SK-MEL-5 (cell line): Measurements from ENCODE around the gene TRIM47. TPM values are rescaled to one million over a fixed set of nuclear protein-coding genes. Genes with fewer than 3 reads are reported as not detected.
"Not testable (repeated sequence)": the region's sequence is repeated elsewhere in the genome, so short reads cannot be mapped to it uniquely, and the experiment has no call there.

Source experiments
- DNase-seq: peaks from one replicate; pipeline ENCODE4 v3.0.0-alpha.2; 2016; ENCODE audit warnings: low read depth, low spot score
- in situ Hi-C: cut with HindIII; loops from 2 replicates; pipeline ENCODE4 v1.10.0; 2016; ENCODE audit warnings: low sequenced_read_pairs, high pct_unique_total_duplicates, low pct_unique_long_range_greater_than_20kb
- total RNA-seq: library from RNA; depleted of rRNA; stranded (reverse); fragments of >200 nt; shearing (Covaris generic); gene quantifications from 2 replicates; pipeline ENCODE4 v1.2.3, GENCODE V29; 2014

TRIM47 gene
- total RNA-seq, 1 experiment from 2014 or later, result 7.3 TPM

DNA sequence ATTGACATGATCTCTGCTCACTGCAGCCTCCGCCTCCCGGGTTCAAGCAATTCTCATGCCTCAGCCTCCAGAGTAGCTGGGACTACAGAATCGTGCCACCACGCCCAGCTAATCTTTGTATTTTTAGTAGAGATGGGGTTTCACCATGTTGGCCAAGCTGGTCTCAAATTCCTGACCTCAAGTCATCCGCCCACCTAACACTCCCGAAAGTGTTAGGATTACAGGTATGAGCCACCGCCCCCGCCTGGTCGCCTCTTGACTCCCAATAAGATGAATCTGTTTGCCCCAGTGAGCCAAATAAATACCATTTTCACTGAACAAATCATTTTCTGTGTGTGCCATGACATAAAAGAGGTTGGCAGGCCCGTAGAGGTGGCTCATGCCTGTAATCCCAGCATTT, 19.0 kb downstream of the TRIM47 start:
- in situ Hi-C loops, DNase-seq: not testable (repeated sequence)

DNA sequence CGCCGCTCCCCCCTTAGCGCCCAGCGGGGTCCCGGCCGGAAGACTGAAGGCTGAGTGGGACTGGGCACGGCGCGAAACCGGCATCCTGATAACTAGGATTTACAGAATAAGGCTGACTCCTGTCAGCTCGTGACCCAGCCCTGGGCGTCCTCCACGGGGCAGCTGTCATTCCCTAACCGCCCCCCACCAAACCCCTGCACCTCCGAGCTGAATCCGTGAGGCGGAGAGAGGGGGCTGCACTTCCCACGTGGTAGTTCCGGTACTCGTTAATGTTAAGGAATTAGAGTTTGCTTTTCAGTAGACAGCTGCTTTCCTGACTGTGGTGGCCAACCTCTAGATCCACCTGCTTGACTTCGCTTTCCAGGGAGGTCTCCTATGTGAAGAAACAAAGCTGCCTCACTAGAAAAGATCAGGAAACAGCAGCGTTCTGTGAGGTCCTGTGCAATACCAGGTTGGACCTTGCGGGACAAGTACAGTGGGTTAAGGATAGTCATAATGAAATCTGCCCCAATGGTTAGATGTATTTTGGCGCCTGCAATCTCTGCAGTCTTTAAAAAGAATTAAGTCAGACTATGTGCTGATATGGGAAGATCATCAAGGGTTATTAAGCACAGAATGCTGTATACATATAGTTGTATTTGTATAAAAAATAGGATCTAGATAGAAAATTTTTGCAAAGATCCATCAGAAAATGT, 22.2 kb downstream of the TRIM47 start:
- in situ Hi-C loops, result no loop called here
- DNase-seq, result peak; percentile 64

DNA sequence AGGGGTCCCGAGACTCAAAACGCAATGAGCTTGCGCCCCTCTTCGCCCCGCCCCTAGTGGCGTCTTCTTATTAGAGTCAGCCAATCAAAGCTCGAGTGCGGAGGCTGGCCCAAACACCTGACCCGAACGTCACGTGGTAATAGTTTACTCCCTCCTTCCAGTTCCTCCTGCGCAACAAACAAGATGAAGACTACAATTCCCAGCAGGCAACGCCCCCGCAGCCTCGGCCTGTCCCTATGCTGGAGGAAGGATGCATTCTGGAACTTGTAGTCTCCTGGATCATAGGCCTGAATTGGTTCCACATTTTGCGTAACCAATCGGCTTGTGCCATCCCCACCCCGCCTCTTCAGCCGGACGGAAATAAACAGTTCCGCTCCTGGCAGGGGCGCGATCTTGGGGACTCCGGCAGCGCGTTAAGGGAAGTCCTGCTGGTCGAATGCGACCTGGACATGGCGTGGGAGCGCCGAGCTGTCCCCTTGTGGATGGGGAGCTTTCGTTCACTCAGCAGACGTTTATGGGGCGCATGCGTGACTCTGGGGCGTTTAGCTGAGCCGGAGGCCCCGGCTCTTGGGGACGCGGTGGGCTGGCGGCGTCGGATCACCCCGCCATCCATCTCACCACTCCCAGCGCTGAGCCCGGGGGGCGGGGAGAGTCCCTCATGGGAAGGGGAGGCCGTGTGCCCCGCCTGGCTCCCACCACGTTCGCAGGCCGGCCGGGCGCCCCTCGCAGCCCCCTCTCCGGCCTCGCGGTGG, 22.9 kb downstream of the TRIM47 start, which contains the start of gene WBP2:
WBP2 (minus strand) TSS at position 26 of the 752 bp plus-strand sequence. CDS start 38 bp downstream, outside the sequence.
- in situ Hi-C loops, result no loop called here
- peak; percentile 100 for DNase-seq

DNA sequence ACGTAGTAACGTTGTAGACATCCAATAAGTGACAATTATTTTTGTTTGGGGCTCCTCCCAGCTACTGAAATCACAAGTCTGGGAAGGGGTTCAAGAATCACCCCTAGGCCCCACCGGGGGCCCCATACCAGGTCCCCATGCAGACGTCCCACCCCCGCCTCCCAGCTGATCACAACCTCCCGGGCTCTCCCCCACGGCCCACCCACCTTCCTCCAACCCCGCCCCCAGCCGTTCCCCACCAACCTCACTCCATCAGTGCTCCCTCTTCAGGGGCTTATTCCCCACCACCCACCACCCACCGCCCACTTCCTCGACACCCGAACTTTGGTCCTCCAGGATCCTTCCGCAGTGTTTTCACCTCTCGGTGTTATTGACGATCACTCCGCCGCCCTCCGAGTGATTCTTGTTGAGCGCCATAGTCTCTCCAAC, 23.5 kb downstream of the TRIM47 start:
- in situ Hi-C loops, result no loop called here
- DNase-seq, result no peak

DNA sequence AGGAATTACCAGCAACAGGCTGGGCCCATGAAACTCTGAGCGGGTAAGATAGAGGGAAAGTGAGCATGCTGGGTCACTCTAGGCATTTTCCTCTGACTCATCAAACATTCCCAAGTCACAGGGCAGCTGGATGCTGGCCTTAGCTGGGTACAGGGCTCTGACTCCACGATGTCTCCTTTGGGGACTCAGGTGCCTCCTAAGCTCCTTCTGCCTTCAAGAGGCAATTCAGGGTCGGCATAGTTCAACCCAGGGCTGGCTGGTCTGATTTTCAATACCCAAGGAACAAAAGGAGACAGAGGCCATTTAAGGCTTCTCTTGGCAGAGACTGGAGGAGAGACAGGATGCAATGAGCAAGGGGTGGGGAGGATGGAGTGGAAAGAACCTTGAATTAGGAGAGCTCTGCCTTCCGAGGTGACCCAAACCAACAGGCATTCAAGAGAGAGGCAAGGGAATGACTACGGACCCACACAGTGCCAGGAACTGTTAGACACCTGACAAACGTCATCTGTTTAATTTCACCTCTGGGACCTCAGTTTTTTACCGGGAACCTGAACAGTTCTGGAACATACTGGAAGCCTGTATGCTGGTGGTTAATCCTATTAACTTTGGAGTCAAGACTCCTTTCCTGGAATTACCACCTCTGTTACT, 24.2 kb downstream of the TRIM47 start:
- in situ Hi-C loops, result no loop called here
- DNase-seq, result peak; percentile 56

DNA sequence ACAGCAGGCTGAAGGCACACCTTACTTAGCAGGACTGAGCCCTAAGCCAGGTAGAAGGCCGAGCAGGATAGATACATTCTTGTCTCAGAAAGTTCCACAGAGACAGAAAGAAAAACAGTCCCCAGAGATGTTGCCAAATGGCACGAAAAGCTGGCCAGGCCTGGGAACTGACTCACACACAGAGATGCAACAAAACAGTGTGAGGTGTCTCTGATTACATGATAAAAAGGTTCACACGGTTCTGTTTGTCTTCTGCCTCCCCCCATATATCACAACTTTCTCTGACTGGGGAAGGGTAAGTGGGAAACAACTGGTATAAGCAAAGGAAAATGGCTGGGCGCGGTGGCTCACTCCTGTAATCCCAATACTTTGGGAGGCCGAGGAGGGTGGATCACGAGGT, 24.9 kb downstream of the TRIM47 start:
- no peak for DNase-seq
- in situ Hi-C loops, result no loop called here

DNA sequence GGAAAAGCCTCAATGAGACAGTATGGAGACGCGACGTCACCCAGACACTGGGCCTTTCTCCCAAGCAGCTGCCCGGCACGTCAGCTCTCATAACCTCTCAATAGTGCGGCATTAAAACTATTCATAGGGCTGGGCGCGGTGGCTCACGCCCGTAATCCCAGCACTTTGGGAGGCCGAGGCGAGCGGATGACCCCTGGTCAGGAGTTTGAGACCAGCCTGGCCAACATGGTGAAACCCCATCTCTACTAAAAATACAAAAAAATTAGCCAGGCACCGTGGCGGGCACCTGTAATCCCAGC, 26.7 kb downstream of the TRIM47 start:
- DNase-seq, in situ Hi-C loops: not testable (repeated sequence)

DNA sequence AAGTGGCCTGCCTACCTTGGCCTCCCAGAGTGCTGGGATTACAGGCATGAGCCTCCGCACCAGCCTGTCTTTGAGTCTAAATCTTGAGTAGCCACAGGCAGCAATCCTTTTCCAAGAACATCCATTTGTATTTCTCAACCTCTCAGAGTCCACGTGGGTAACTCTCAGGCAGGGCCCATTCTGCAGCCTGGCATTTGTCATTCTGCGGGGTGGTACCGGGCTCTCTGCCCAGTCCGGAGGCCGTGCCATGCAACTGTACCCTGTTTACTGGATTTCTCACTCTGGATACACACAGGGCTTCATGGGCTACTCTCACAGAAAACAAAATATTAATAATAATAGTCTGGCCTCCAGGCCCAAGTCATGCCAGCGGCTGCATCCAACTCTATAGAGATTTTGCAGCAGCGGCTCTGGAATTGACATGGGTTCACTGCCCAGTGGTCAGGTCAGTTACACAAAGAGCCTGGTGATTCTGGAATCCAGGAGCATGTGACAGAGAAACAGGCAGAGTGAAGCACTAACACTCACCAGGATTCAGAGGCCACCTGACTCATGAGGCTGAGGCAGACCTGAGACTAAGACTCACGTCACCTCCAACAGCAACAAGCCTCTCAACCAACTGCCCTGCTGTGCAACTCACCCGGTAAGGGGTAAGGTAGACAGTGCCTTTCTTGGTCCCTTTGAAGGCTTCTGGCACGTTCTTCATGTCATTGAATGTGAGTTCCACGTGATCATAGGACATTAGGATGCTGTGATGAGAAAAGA, 27.3 kb downstream of the TRIM47 start:
- in situ Hi-C loops, result no loop called here
- peak; percentile 42 for DNase-seq

DNA sequence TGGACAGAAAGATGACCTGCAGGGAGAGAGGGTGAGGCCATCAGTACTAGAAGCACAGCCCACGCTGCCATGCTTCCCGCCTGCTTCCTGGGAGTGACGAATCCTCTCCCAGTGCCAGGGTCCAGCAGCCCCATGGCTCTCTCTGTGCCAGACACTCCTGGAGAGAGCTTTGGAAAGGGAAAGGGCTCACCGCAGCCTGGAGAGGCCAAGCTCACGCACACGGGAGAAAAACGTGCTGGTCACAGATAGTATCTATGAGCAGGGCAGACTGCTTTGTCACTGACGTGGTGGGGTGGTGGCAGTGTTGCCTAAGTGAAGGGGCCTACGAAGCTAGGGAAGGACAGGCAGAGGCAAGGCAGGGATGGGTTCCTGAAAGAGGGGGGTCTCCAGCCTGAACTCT, 28.7 kb downstream of the TRIM47 start:
- no peak for DNase-seq
- in situ Hi-C loops, result no loop called here

DNA sequence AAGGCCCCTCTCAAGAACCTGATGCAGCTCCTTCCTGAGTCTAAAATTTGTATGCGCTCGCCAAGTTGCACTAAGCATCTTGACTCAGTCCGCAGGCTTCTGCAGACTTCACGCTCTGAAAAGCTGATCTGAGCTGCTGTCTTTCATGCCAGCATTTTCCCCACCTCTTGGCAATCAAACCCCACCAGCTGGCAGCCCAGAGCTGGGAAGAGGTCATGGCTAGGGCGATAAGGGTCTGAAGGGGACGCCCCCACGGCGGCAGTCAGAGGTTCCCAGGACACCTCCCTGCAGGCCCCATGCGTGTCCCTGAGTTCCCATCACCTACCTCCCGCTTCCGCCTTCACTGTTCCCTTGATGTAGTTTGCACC, 29.1 kb downstream of the TRIM47 start:
- in situ Hi-C loops, result no loop called here
- no peak for DNase-seq

DNA sequence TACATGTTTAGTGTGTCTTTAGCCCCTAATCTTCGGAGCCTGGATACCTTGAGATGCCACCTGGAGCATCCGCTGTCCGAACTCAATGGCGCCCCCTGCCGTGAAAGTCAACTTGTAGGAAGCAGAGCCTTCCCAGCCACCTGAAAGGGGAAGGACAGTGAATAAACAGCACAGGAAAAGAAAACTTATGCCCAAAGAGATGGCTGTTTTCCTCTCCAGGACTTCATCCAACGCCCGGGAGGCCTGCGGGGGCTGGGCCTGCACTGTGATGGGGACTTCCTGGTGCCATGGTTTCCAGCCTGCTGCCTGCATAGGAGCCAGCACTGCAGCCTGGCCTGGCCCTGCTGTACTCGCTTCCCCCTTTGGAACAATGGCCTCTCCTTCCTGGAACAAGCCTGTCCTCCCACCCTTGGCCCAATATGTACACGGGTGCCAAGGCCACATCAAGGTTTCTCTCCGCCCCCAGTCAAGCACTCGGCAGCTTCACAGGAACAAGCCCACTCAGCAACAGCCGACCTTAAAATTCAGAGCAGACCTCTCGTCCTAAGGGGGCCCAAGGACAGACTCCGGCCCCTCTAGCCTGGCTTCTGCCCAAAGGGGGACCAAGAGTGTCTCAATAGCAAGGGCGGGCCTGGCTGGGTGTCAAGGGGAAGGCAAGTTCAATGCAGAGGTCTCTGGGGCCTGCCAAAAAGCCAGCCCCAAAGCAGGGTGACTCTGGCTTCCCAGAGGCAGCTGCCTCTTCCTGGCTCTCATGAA, 29.7 kb downstream of the TRIM47 start:
- in situ Hi-C loops, result no loop called here
- DNase-seq, result peak; percentile 83

DNA sequence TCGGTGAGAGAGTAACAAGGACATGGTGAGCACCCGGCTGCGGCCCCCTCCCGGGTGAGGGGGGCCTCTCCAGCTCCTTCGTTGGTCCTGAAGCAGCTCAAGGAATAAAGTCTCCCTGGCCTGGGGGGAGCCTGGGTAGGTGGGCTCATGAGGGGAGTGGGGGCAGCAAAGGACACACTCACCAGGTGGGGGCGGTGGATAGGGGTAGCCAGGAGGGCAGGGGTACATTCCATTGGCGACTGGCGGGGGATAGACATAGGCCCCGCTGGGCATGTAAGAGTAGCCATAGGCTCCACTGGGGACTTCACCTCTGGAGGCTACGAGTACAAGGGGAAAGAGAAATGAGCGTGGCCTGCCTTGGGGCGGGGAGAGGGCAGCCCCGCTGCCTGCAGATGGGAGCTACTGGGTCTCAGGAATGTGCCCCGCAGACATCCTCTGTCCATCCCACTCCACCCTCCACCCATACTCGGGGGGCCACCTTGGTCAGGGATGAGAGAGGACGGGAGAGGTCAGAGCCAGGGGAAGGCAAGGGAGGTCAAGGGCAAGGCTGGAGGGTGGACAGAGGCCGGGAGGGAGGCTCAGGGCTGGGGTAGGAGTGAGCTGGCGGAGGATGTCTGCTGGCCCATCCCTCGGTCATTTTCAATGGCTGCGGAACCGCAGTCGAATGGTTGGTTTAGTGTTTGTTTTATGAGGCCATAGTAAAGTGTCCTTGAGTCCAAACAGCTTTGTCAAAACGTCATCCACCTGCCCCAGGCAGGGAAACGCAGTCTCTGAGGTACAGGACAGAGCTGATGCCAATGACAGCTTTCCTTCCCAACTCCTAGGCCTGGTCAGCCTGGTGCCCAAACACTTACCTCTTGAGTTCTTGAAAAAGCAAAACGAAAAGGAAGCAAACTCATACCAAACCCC, 30.5 kb downstream of the TRIM47 start:
- no peak for DNase-seq
- in situ Hi-C loops, result no loop called here

DNA sequence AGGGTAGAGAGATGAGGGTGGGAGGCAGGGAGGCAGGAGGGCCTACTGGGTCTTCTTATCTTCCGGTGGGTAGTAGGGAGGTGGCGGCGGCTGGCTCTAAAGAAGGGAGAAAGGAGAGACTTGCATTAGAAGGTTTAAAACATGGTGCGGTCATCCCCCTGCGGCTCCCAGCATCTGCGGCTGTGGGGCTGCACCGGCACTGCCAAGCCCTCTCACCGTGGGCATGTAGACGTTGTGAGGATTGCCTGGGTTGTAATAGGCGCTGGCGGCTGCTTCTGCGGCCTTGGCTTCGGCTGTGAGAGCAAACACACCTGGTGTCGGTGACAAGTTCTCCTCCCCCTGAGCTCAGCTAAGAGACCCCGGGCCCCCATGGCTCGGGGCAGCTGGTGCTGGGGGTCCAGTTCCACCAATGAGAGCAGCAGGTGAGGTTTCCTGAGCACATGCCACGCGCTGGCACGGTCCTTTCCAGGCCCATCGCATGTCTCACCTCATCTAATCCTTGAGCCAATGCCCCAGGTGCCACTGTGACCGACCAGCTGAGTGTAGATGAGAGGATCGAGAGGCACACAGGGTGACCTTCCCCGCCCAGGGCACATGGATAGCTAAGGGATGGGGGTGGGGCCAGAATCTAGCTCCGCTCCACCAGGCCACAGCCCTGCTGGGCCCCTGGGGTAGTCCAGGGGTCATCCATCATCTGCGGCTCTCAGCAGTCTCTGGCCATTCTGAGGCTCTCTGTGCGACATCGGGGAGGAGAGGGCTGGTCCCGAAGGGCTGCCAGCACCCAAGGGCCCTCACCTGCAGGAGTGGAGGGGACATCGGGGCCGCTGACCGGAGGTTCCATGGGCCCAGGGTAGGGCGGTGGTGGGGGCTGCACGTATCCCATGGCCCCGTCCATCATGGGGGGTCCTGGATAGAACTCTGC, 31.4 kb downstream of the TRIM47 start:
- in situ Hi-C loops, result no loop called here
- DNase-seq, result no peak

DNA sequence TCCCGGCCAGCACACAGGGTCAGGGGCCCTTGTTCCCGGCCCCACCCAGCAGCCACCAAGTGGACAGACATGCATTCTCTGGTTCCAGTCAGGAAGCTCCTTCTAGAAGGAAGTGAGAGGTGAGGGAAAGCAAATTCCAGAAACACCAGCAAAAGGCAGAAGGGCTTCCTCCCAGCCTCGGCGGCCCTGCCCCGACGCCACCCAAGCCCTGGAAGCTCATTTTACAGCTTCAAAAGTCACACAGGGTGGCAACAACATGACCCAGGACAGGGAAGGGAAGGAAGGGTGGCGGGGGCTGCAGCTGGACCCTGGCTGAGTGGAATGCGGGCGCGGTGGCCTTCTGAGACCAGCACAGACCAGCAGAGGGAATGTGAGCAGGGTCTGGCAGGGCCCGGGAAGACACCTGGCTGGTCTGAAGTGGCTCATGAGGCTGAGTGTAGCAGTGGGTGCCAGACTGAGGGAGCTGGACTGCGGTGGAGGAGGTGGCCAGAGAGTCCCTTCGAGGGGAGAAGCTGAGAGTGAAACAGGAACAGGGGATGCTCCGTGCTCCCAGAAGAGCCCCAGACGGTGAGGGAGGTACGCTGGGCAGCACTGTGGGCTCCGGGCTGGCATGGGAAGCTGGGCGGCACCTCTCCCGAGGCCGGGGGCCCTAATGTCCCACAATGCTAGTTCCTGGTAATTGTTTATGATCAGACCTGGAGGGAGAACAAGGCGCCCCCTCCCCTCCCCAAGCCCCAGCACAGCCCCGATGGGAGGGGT, 32.3 kb downstream of the TRIM47 start:
- no peak for DNase-seq
- in situ Hi-C loops, result no loop called here
